Endodermal cell (in vitro differentiated cells): ENCODE measurements around the gene CASP2. TPM values are rescaled to one million over a fixed set of nuclear protein-coding genes. Genes with fewer than 3 reads are reported as not detected.

Experiments
- DNase-seq: peaks from one replicate; pipeline ENCODE4 v3.0.0-alpha.2; 2017
- H3K27ac ChIP-seq: 2 replicates; pipeline ENCODE4 v1.5.1; 2013; ENCODE audit warnings: mild to moderate bottlenecking, low read depth, low read length, moderate library complexity
- H3K27me3 ChIP-seq: 2 replicates; pipeline ENCODE4 v1.6.1; 2013; ENCODE audit warnings: mild to moderate bottlenecking, low read length, moderate library complexity; ENCODE audit not compliant: insufficient read depth, control insufficient read depth, poor library complexity, severe bottlenecking
- H3K36me3 ChIP-seq: 2 replicates; pipeline ENCODE4 v1.7.0; 2013; ENCODE audit warnings: mild to moderate bottlenecking, low read length, moderate library complexity; ENCODE audit not compliant: control insufficient read depth, insufficient read depth
- H3K4me1 ChIP-seq: one replicate; pipeline ENCODE4 v1.7.0; 2013; ENCODE audit warnings: low read length; ENCODE audit not compliant: control insufficient read depth, insufficient read depth
- H3K4me3 ChIP-seq: 2 replicates; pipeline ENCODE4 v1.5.1; 2013; ENCODE audit warnings: mild to moderate bottlenecking, low read length, moderate library complexity
- H3K9ac ChIP-seq: 2 replicates; pipeline ENCODE4 v1.6.1; 2013; ENCODE audit warnings: mild to moderate bottlenecking, low read length, moderate library complexity; ENCODE audit not compliant: poor library complexity, severe bottlenecking; ENCODE audit errors: extremely low read depth
- H3K9me3 ChIP-seq: 2 replicates; pipeline ENCODE4 v1.6.1; 2013; ENCODE audit warnings: mild to moderate bottlenecking, low read length, moderate library complexity; ENCODE audit not compliant: control insufficient read depth
- H3K27ac Mint-ChIP-seq: 2 replicates; pipeline ENCODE4 v1.8.0; 2020; ENCODE audit warnings: mixed read lengths
- H3K27me3 Mint-ChIP-seq: 2 replicates; pipeline ENCODE4 v1.8.0; 2021; ENCODE audit warnings: mild to moderate bottlenecking, mixed read lengths; ENCODE audit not compliant: insufficient read depth
- H3K36me3 Mint-ChIP-seq: 2 replicates; pipeline ENCODE4 v1.8.0; 2020; ENCODE audit warnings: low read depth, mixed read lengths
- H3K4me1 Mint-ChIP-seq: 2 replicates; pipeline ENCODE4 v1.8.0; 2020; ENCODE audit warnings: mixed read lengths
- H3K4me3 Mint-ChIP-seq: 2 replicates; pipeline ENCODE4 v1.8.0; 2020; ENCODE audit warnings: mild to moderate bottlenecking, moderate library complexity, mixed read lengths
- H3K9me3 Mint-ChIP-seq: 2 replicates; pipeline ENCODE4 v1.8.0; 2020; ENCODE audit warnings: mild to moderate bottlenecking, mixed read lengths
- CTCF ChIP-seq: fragments of 200-600 bp; sonication (generic); conservative IDR thresholded peaks from 2 replicates; pipeline ENCODE4 v1.5.0; 2021; ENCODE audit warnings: antibody characterized with exemption, mild to moderate bottlenecking
- WGBS, 2 experiments: methylation state at CpG; one replicate each; pipeline versions ENCODE4 v1.1.5 to v1.1.7; 2013; ENCODE audit warnings: missing lambda C conversion rate in 2 of 2, mixed read lengths in 1 of 2; ENCODE audit not compliant: insufficient coverage in 1 of 2, insufficient read length in 1 of 2; 5-methylcytosine and 5-hydroxymethylcytosine counted together
- total RNA-seq, 2 donors: library from RNA; stranded (reverse); fragmentation: NEBNext Ultra II Directional in 1 of 2; extraction: Animal tissue kit (Norgen Biotek cat#: 25700) in 1 of 2; gene quantifications; 2 replicates in 1 of 2; 3 replicates in 1 of 2; pipeline ENCODE4 v1.2.1, GENCODE V29; 2021

CASP2 gene
- total RNA-seq, 2 donors from 2014 or later: 47.9 to 48.3 TPM

- no peaks in the 10 kb centered on the region for H3K27me3 ChIP-seq
- H3K27ac Mint-ChIP-seq: no peak overlapping the region
- TF ChIP-seq CTCF: no peak
- peaks cover 2% of the 10 kb centered on the region for H3K4me1 Mint-ChIP-seq
- H3K36me3 Mint-ChIP-seq: no peaks in the 10 kb centered on the region
- 89 to 91% methylated on average over 2 of the region's 2 CpGs for WGBS, 2 experiments
- H3K4me3 Mint-ChIP-seq: no peak overlapping the region
- H3K27me3 Mint-ChIP-seq: peaks cover 5% of the 10 kb centered on the region
- peaks cover 7% of the 10 kb centered on the region for H3K9me3 Mint-ChIP-seq
- H3K4me3 ChIP-seq: no peak overlapping the region
- no peak overlapping the region for H3K27ac ChIP-seq
- no peaks in the 10 kb centered on the region for H3K4me1 ChIP-seq
- no peak overlapping the region for H3K9ac ChIP-seq
- H3K9me3 ChIP-seq: peaks cover 11% of the 10 kb centered on the region
- DNase-seq: no peak
- H3K36me3 ChIP-seq: no peaks in the 10 kb centered on the region
Measured at GRCh38 chr7:143258831-143259230, 29.3 kb upstream of the CASP2 start.

- TF ChIP-seq CTCF: no peak
- WGBS, 2 experiments: 93 to 100% methylated on average over 1 to 2 of the region's 2 CpGs
- peaks cover 2% of the 10 kb centered on the region for H3K9me3 Mint-ChIP-seq
- no peak for DNase-seq
- no peak overlapping the region for H3K27ac Mint-ChIP-seq
- H3K27me3 Mint-ChIP-seq: peaks cover 5% of the 10 kb centered on the region
- Histone ChIP-seq H3K27me3 (no peaks in the 10 kb centered on the region), H3K4me3 (no peak overlapping the region), H3K9ac (no peak overlapping the region), H3K27ac (no peak overlapping the region), H3K36me3 (no peaks in the 10 kb centered on the region), H3K4me1 (no peaks in the 10 kb centered on the region), H3K9me3 (peaks cover 7% of the 10 kb centered on the region)
- no peaks in the 10 kb centered on the region for H3K36me3 Mint-ChIP-seq
- H3K4me1 Mint-ChIP-seq: peaks cover 5% of the 10 kb centered on the region
- H3K4me3 Mint-ChIP-seq: no peak overlapping the region
Measured at GRCh38 chr7:143259765-143260164, 28.4 kb upstream of the CASP2 start.

- no peaks in the 10 kb centered on the region for H3K4me1 ChIP-seq
- DNase-seq: no peak
- Mint-ChIP-seq H3K4me3 (no peak overlapping the region), H3K27ac (no peak overlapping the region), H3K27me3 (peaks cover 5% of the 10 kb centered on the region), H3K4me1 (peaks cover 5% of the 10 kb centered on the region), H3K9me3 (peaks cover 2% of the 10 kb centered on the region), H3K36me3 (peaks cover 6% of the 10 kb centered on the region)
- no peaks in the 10 kb centered on the region for H3K27me3 ChIP-seq
- WGBS, 2 experiments: 83 to 100% methylated on average over 1 of the region's 1 CpG
- no peak overlapping the region for H3K9ac ChIP-seq
- H3K4me3 ChIP-seq: no peak overlapping the region
- TF ChIP-seq CTCF: no peak
- H3K9me3 ChIP-seq: peaks cover 7% of the 10 kb centered on the region
- peaks cover 3% of the 10 kb centered on the region for H3K36me3 ChIP-seq
- H3K27ac ChIP-seq: no peak overlapping the region
Measured at GRCh38 chr7:143261901-143262300, 26.2 kb upstream of the CASP2 start.
